GM11168 (cell line): ENCODE measurements around the gene GNG12.

Experiments used
- in situ Hi-C: fragments of 300-500 bp; cut with MboI; formaldehyde crosslinking; loops from one replicate; pipeline ENCODE4 v1.12.0; 2022; ENCODE audit warnings: low sequenced_read_pairs; ENCODE audit not compliant: unreplicated experiment

Gene GNG12

GRCh38 chr1:67689267-67690017, 143.8 kb downstream of the GNG12 start:
- in situ Hi-C loops: loop anchor here (5.0 kb wide), 1 partner anchor 68 kb away; no protein-coding TSS in a partner anchor

GRCh38 chr1:67688526-67689219, 144.6 kb downstream of the GNG12 start:
- in situ Hi-C loops: no loop called here

GRCh38 chr1:67687649-67688048, 145.6 kb downstream of the GNG12 start:
- in situ Hi-C loops: no loop called here

GRCh38 chr1:67687198-67687545, 146.1 kb downstream of the GNG12 start:
- in situ Hi-C loops: no loop called here

GRCh38 chr1:67686267-67687197, 146.7 kb downstream of the GNG12 start:
- in situ Hi-C loops: no loop called here

GRCh38 chr1:67685558-67686266, 147.6 kb downstream of the GNG12 start:
- in situ Hi-C loops: no loop called here

GRCh38 chr1:67685067-67685557, 148.2 kb downstream of the GNG12 start, which contains the start of gene GADD45A:
TSS of gene GADD45A (plus strand) at chr1:67685201. CDS start at chr1:67685495, 294 bp downstream.
- in situ Hi-C loops: no loop called here

GRCh38 chr1:67684526-67685066, 148.7 kb downstream of the GNG12 start:
- in situ Hi-C loops: no loop called here

- in situ Hi-C loops: no loop called here
Observed at GRCh38 chr1:67683766-67684525, 149.3 kb downstream of the GNG12 start.

GRCh38 chr1:67683316-67683715, 150.0 kb downstream of the GNG12 start:
- in situ Hi-C loops: no loop called here

- in situ Hi-C loops: no loop called here
Observed at GRCh38 chr1:67682659-67683197, 150.5 kb downstream of the GNG12 start.

GRCh38 chr1:67680486-67680885, 152.8 kb downstream of the GNG12 start:
- in situ Hi-C loops: no loop called here

- in situ Hi-C loops: no loop called here
Observed at GRCh38 chr1:67679691-67680090, 153.6 kb downstream of the GNG12 start.

GRCh38 chr1:67677930-67678329, 155.3 kb downstream of the GNG12 start:
- in situ Hi-C loops: no loop called here

GRCh38 chr1:67677408-67677807, 155.9 kb downstream of the GNG12 start:
- in situ Hi-C loops: no loop called here

GRCh38 chr1:67676946-67677345, 156.3 kb downstream of the GNG12 start:
- in situ Hi-C loops: no loop called here

- in situ Hi-C loops: no loop called here
Observed at GRCh38 chr1:67676287-67676686, 157.0 kb downstream of the GNG12 start.

GRCh38 chr1:67675800-67676199, 157.5 kb downstream of the GNG12 start:
- in situ Hi-C loops: no loop called here
